Fibroblast of pulmonary artery (primary cell): Measurements from ENCODE around the gene TJAP1.
"Not testable (repeated sequence)": the region's sequence is repeated elsewhere in the genome, so short reads cannot be mapped to it uniquely, and the experiment has no call there.

Source experiments
- DNase-seq: peaks from one replicate; pipeline ENCODE4 v3.0.0-alpha.2; 2010; ENCODE audit warnings: low read depth
- H3K4me3 ChIP-seq: replicated peaks from 2 replicates; pipeline ENCODE4 v1.5.1; 2011; ENCODE audit warnings: low read depth, mild to moderate bottlenecking, control low read depth, low read length, moderate library complexity
- CTCF ChIP-seq: IDR thresholded peaks from 2 replicates; pipeline ENCODE4 v1.5.1; 2011; ENCODE audit warnings: mild to moderate bottlenecking, control low read depth, low read length, inconsistent platforms; ENCODE audit errors: missing control alignments

TJAP1 gene

GRCh38 chr6:43453831-43454230 is 23.5 kb upstream of the TJAP1 start:
- no peak for DNase-seq
- H3K4me3 ChIP-seq, result no peak overlapping the region
- no peak for TF ChIP-seq CTCF

- DNase-seq, result no peak
- H3K4me3 ChIP-seq, result no peak overlapping the region
- peak; percentile 92 for TF ChIP-seq CTCF
These were observed 23.1 kb upstream of the TJAP1 start for GRCh38 chr6:43454290-43454695.

- peak; percentile 86 for DNase-seq
- peak overlapping the region; percentile 46 for H3K4me3 ChIP-seq
- no peak for TF ChIP-seq CTCF
These were observed 22.5 kb upstream of the TJAP1 start for GRCh38 chr6:43454696-43455530.

GRCh38 chr6:43455531-43456428 is 21.6 kb upstream of the TJAP1 start, which contains the start of gene DLK2:
TSS of gene DLK2 (minus strand) at chr6:43455548. CDS start at chr6:43454825, 723 bp downstream.
- no peak for TF ChIP-seq CTCF
- peak within 1 kb of the TSS; percentile 46 for H3K4me3 ChIP-seq
- no peak for DNase-seq

GRCh38 chr6:43457643-43458042 is 19.7 kb upstream of the TJAP1 start:
- H3K4me3 ChIP-seq, result no peak overlapping the region
- no peak for DNase-seq
- TF ChIP-seq CTCF, result no peak

- not testable (repeated sequence) for H3K4me3 ChIP-seq, DNase-seq
These were observed 19.2 kb upstream of the TJAP1 start for GRCh38 chr6:43458154-43458553.

GRCh38 chr6:43459535-43459934 is 17.8 kb upstream of the TJAP1 start:
- no peak overlapping the region for H3K4me3 ChIP-seq
- no peak for TF ChIP-seq CTCF
- DNase-seq, result no peak
